CD4-positive, alpha-beta T cell treated with Interferon gamma for 1 hour (primary cell): ENCODE measurements around the gene MAGEA9B.
"Not testable (repeated sequence)": the region's sequence is repeated elsewhere in the genome, so short reads cannot be mapped to it uniquely, and the experiment has no call there.

Source experiments
- DNase-seq: peaks from one replicate; pipeline ENCODE4 v3.0.0-alpha.2; 2020

The MAGEA9B gene

GRCh38 chrX:149587359-149587758, at the start of gene MAGEA9B:
MAGEA9B (minus strand) TSS chrX:149587459; CDS start chrX:149583179, 4,280 bp downstream.
- DNase-seq, result not testable (repeated sequence)

- no peak for DNase-seq
These were observed 46.3 kb upstream of the MAGEA9B start for GRCh38 chrX:149633511-149633910.

- DNase-seq, result peak; percentile 72
These were observed 44.2 kb upstream of the MAGEA9B start, which contains the start of gene TMEM185A for GRCh38 chrX:149631234-149632165. TMEM185A (minus strand) TSS chrX:149631792; CDS start chrX:149631580, 212 bp downstream.

- DNase-seq, result no peak
These were observed 43.5 kb upstream of the MAGEA9B start for GRCh38 chrX:149630681-149631233.

GRCh38 chrX:149629730-149630387, 42.6 kb upstream of the MAGEA9B start:
- DNase-seq, result no peak

- no peak for DNase-seq
These were observed 41.5 kb upstream of the MAGEA9B start for GRCh38 chrX:149628768-149629167.

GRCh38 chrX:149628280-149628679, 41.0 kb upstream of the MAGEA9B start:
- no peak for DNase-seq

- not testable (repeated sequence) for DNase-seq
These were observed 39.6 kb upstream of the MAGEA9B start for GRCh38 chrX:149626829-149627228.

- DNase-seq, result not testable (repeated sequence)
These were observed 32.4 kb upstream of the MAGEA9B start for GRCh38 chrX:149619662-149620061.

DNA sequence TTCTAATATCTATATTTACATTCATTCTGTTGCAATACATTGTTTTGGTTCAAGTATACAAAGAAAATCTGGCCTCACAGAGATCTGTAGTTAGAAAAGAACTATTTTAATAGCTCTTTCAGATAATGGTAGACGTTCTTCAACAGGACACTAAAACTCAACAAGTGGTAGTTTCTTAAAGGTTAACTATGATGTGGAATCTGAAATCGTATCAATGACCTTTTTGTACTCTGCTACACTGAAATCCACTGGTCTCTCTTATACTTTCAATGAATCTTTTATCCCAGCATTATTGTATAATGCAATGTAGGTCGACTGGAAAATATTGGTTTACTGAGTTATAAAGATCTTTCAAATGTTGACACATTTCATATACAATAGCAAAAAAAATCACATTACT, 31.6 kb upstream of the MAGEA9B start:
- DNase-seq, result no peak

DNA sequence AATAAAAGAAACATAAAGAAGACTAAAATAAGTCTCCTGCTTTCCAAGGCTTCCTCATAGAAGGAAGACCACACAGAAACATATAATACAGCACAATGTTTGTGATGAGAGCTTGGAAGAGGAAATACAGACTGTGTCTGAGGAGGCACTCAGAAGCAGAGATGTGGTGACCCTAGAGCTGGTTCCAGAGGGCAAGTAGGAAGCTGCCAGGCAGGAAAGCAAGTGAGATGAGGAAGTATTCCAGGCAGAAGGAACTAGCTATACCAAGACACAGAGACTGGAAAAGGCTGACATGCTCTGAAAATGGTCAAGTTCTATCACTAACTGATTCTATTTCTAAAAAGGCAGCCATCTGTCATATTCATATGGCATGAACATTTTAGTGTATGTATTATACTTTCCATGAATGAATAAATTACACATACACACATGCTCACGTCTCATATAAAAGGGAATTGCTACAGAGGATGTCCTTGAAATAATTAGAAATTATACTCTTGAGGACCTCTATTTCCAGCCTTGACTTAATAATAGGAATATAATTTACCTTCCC, 24.4 kb upstream of the MAGEA9B start:
- no peak for DNase-seq

- DNase-seq, result no peak
These were observed 23.3 kb upstream of the MAGEA9B start for GRCh38 chrX:149610511-149610910.

DNA sequence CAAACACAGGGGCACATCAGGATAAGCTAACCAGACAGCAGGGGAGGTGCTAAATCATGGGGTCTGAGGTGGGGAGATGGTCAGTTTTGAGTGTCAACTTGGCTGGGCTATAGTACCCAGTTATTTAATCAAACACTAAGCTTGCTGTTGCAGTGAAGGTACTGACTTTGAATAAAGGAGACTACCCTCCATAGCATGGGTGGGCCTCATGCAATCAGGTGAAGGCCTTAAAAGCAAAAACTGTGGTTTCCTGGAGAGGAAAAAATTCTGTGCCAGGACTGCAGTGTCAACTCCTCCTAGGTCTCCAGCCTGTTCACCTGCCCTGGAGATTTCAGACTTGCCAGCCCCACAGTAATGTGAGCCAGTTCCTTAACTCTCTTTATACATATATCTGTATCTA, 20.4 kb upstream of the MAGEA9B start:
- no peak for DNase-seq

DNA sequence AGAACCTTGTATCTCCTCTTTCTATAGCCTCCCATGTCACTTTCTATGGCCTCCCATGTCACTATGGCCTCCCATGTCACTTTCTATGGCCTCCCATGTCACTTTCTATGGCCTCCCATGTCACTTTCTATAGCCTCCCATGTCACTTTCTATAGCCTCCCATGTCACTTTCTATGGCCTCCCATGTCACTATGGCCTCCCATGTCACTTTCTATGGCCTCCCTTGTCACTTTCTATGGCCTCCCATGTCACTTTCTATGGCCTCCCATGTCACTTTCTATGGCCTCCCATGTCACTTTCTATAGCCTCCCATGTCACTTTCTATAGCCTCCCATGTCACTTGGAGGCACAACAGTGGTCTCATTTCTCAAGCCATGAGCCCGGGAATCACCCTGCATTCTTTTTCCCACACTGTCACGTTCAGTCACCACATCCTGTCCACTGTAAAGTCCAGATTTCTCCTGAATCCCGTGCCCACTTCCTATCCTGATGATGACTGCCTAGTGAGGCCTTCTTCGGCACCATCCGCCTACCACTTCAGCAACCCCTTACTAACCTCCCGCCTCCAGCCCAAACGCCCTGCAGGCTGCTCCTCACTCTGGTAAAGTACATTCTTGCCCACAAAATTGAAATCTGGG, 18.1 kb upstream of the MAGEA9B start:
- not testable (repeated sequence) for DNase-seq

DNA sequence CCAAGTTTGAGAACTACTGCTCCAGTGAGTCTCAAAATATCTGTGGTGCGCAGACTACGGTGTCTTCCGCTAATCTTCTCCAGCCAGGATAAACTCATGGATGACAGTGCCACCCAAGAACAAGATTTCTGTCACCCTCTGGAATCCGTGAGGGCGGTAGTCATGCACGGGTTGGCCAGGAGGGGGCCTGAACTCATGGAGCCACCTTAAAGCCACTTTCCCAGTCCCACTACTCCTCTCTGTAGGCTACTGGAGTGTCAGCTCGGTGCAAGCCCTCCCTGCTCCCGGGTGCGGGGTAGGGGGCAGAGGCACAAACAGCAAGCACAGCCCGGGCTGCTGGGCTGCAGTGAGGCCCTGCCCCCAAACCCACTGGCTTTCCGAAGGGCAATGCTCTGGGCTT, 11.3 kb upstream of the MAGEA9B start:
- DNase-seq, result not testable (repeated sequence)

DNA sequence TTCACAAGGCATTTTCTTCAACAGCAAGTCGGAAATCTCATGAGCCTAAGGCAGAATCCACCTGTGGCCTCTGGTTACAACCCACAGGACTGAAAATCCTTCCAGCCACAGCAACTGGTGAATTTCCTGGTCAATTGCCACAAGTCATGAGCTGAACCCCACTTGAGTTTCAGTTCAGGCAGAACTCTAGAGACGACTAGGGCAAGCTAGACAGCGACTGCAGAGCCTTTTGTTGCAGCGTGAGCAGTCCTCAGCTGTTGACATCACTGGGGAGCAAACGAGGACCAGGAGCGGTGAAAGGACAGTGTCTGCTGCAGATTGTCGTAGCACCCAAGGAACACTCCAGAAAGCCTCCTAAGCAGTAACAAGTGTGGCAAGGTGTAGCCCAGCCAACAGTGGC, 8.7 kb upstream of the MAGEA9B start:
- DNase-seq, result not testable (repeated sequence)

DNA sequence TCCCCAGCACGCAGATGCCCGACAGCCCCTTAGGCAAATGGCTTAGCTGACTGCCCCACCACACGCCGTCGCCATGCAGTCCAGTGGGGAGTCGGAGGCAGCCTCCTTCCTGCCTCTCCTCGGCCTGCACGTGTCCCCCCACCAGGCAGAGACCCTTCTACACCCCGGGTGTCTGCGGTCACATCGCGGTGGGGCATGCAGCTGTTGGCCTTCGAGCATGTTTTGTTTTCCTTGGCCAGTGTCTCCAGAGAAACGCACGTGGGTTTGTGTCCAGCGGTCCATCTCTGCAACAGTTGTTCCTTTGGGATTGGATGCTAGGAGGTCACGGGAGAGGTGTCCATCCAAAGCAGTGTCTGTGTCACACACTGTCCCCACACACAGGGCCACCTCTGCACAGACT, 8.0 kb upstream of the MAGEA9B start, which contains the start of gene HSFX2:
HSFX2 (minus strand) TSS at position 101 of the 400 bp plus-strand sequence. CDS start 614 bp downstream, outside the sequence.
- not testable (repeated sequence) for DNase-seq

DNA sequence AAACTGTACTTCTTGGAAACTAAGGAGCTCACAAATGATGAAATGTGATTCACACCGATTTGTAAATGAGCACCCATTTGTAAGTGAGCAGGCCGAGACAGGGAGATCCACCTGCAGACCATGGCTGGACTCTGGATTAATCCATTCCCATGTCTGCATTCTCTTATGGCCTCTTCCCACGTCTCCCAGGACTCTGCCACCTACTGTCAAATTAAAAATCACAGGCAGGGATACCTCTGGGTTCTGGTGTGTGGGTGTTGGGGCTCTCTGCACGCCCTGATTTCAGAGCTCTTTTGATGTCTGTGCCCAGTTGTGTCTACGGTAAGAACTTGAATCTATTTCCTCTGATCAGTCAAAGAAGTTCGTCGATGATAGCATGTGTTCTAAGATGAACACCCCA, 3.7 kb upstream of the MAGEA9B start:
- not testable (repeated sequence) for DNase-seq

DNA sequence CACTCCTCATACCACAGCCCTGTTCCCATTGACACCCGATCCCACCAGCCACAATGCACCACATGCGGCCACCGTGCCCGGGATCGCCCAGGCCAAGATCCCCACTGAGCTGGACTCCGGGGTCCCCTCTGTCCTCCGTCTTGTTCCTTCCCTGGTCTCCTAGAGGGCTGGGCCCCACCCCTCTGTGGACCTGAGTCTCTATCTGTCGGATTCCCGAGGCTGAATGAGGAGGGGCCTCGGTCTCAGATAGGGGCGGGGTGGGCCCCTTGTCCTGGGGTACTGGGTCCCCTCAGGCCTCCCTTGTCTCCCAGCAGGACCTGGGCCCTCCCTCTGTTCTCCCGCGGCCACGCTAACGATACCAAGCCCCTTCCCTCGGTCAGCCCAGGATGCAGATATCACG, 1.6 kb downstream of the MAGEA9B start:
- not testable (repeated sequence) for DNase-seq

GRCh38 chrX:149573456-149573855, 13.8 kb downstream of the MAGEA9B start:
- not testable (repeated sequence) for DNase-seq

GRCh38 chrX:149572743-149573142, 14.5 kb downstream of the MAGEA9B start:
- no peak for DNase-seq

GRCh38 chrX:149571770-149572169, 15.5 kb downstream of the MAGEA9B start:
- no peak for DNase-seq

- DNase-seq, result no peak
These were observed 16.6 kb downstream of the MAGEA9B start for GRCh38 chrX:149570668-149571067.
